SK-N-SH (cell line): ENCODE measurements around the gene BCL7C. TPM values are rescaled to one million over a fixed set of nuclear protein-coding genes. Genes with fewer than 3 reads are reported as not detected.

Experiments used
- CTCF ChIA-PET: fragments of 300-600, 350-600 bp; formaldehyde crosslinking; extraction: SDS; loops from one replicate; lab custom pipeline; 2021; lab: Yijun Ruan, JAX
- POLR2A ChIA-PET: fragments of 350-600 bp; sonication (Branson Sonifier 250); formaldehyde crosslinking; extraction: SDS; loops from one replicate; lab custom pipeline; 2020; ENCODE audit warnings: antibody characterized with exemption, inconsistent platforms; lab: Yijun Ruan, JAX
- DNase-seq: peaks from one replicate; pipeline ENCODE4 v3.0.0; 2012
- H2AFZ ChIP-seq: fragments of 200-600 bp; sonication (generic); 2 replicates; pipeline ENCODE4 v1.8.1; 2016; ENCODE audit warnings: antibody characterized with exemption, mild to moderate bottlenecking, low read depth
- H3F3A ChIP-seq: fragments of 200-600 bp; sonication (generic); replicated peaks from 2 replicates; pipeline ENCODE3; 2016; ENCODE audit warnings: antibody characterized with exemption, mild to moderate bottlenecking; ENCODE audit not compliant: insufficient read depth
- H3K27ac ChIP-seq, 2 experiments: fragments of 200-500 bp in 1 of 2; fragments of 200-600 bp in 1 of 2; sonication (Bioruptor generic) in 1 of 2; sonication (generic), shearing (Covaris generic) in 1 of 2; 2 replicates each; pipeline versions ENCODE4 v1.5.1 to v1.6.1; 2014 to 2016; ENCODE audit warnings: low read depth in 2 of 2, inconsistent platforms in 1 of 2, low read length in 1 of 2, mild to moderate bottlenecking in 1 of 2, mixed read lengths in 1 of 2
- H3K27me3 ChIP-seq: fragments of 200-600 bp; sonication (generic), shearing (Covaris generic); 2 replicates; pipeline ENCODE4 v1.6.1; 2016; ENCODE audit warnings: mixed run types; ENCODE audit not compliant: insufficient read depth
- H3K36me3 ChIP-seq, 2 experiments: fragments of 200-500 bp in 1 of 2; fragments of 200-600 bp in 1 of 2; sonication (Bioruptor generic) in 1 of 2; sonication (generic) in 1 of 2; replicated peaks in 1 of 2; 2 replicates each; pipeline versions ENCODE3 to v1.5.1; 2014 to 2016; ENCODE audit warnings: low read length in 1 of 2, mild to moderate bottlenecking in 1 of 2; ENCODE audit not compliant: insufficient read depth in 2 of 2, control insufficient read depth in 1 of 2
- H3K4me1 ChIP-seq, 2 experiments: fragments of 200-500 bp in 1 of 2; fragments of 200-600 bp in 1 of 2; sonication (Bioruptor generic) in 1 of 2; sonication (generic), shearing (Covaris generic) in 1 of 2; 2 replicates each; pipeline versions ENCODE4 v1.5.1 to v1.6.1; 2014 to 2016; ENCODE audit warnings: low read depth in 1 of 2, low read length in 1 of 2, mixed run types in 1 of 2; ENCODE audit not compliant: insufficient read depth in 2 of 2, control insufficient read depth in 1 of 2
- H3K4me2 ChIP-seq: fragments of 200-600 bp; sonication (generic), shearing (Covaris generic); 2 replicates; pipeline ENCODE4 v1.6.1; 2017; ENCODE audit warnings: mixed run types
- H3K4me3 ChIP-seq, 2 experiments: fragments of 200-500 bp in 1 of 2; fragments of 200-600 bp in 1 of 2; sonication (Bioruptor generic) in 1 of 2; sonication (generic), shearing (Covaris generic) in 1 of 2; 2 replicates each; pipeline versions ENCODE4 v1.5.1 to v1.8.1; 2014 to 2016; ENCODE audit warnings: low read depth in 2 of 2, inconsistent platforms in 1 of 2, low read length in 1 of 2, mild to moderate bottlenecking in 1 of 2, mixed read lengths in 1 of 2, moderate library complexity in 1 of 2
- H3K79me2 ChIP-seq: fragments of 200-600 bp; sonication (generic); 2 replicates; pipeline ENCODE4 v1.8.1; 2017; ENCODE audit warnings: mild to moderate bottlenecking; ENCODE audit not compliant: insufficient read depth
- H3K9ac ChIP-seq: fragments of 200-600 bp; sonication (generic); 2 replicates; pipeline ENCODE4 v1.6.1; 2017; ENCODE audit warnings: mixed run types
- H3K9me2 ChIP-seq: fragments of 200-600 bp; sonication (generic); 2 replicates; pipeline ENCODE4 v1.6.1; 2017; ENCODE audit warnings: mixed run types
- H3K9me3 ChIP-seq: fragments of 200-600 bp; sonication (generic); 2 replicates; pipeline ENCODE4 v1.6.1; 2017; ENCODE audit warnings: mixed run types, mild to moderate bottlenecking, moderate library complexity
- H4K20me1 ChIP-seq: fragments of 200-600 bp; sonication (generic); 2 replicates; pipeline ENCODE4 v1.6.1; 2017; ENCODE audit warnings: mild to moderate bottlenecking, mixed run types; ENCODE audit not compliant: insufficient read depth
- EZH2phosphoT487 ChIP-seq: fragments of 200-600 bp; sonication (generic); IDR thresholded peaks from 2 replicates; pipeline ENCODE4 v1.6.1; 2017; ENCODE audit warnings: low read depth, mixed run types, mild to moderate bottlenecking, antibody characterized with exemption, moderate library complexity, borderline replicate concordance
- FOXJ3 ChIP-seq: sonication (generic); formaldehyde crosslinking; IDR thresholded peaks from 2 replicates; pipeline ENCODE4 v1.5.1; 2020; ENCODE audit warnings: mild to moderate bottlenecking, missing genetic modification reagents
- GATA2 ChIP-seq: sonication (generic); formaldehyde crosslinking; IDR thresholded peaks from 2 replicates; pipeline ENCODE4 v1.5.0; 2020; ENCODE audit warnings: mild to moderate bottlenecking, missing genetic modification reagents
- MAX ChIP-seq: IDR thresholded peaks from 2 replicates; pipeline ENCODE4 v1.4.0; 2012; ENCODE audit warnings: low read depth
- NFIC ChIP-seq: IDR thresholded peaks from 2 replicates; pipeline ENCODE4 v1.4.0; 2012; ENCODE audit warnings: borderline replicate concordance
- POLR2AphosphoS5 ChIP-seq: IDR thresholded peaks from 2 replicates; pipeline ENCODE4 v1.6.1; 2012; ENCODE audit warnings: low read depth, low read length
- RCOR1 ChIP-seq: fragments of 150-350 bp; IDR thresholded peaks from 2 replicates; pipeline ENCODE4 v1.6.1; 2017; ENCODE audit warnings: antibody characterized with exemption, low read length
- REST ChIP-seq: IDR thresholded peaks from 2 replicates; pipeline ENCODE4 v1.6.1; 2012; ENCODE audit warnings: mild to moderate bottlenecking, low read depth, low read length, moderate library complexity
- RFX5 ChIP-seq: IDR thresholded peaks from 2 replicates; pipeline ENCODE4 v1.6.1; 2012; ENCODE audit warnings: mild to moderate bottlenecking, improper control_type of control experiment, low read length
- RXRA ChIP-seq: IDR thresholded peaks from 2 replicates; pipeline ENCODE4 v1.4.0; 2012; ENCODE audit warnings: low read depth, mild to moderate bottlenecking, borderline replicate concordance
- ZBTB33 ChIP-seq: IDR thresholded peaks from 2 replicates; pipeline ENCODE4 v1.4.0; 2012; ENCODE audit warnings: low read depth, borderline replicate concordance
- WGBS: methylation state at CpG from one replicate; pipeline ENCODE4 v1.1.6; 2017; ENCODE audit warnings: low lambda C conversion rate; 5-methylcytosine and 5-hydroxymethylcytosine counted together
- polyA plus RNA-seq, 3 experiments: library from polyadenylated mRNA; depleted of rRNA; stranded (reverse); fragments of >200 nt; gene quantifications; 2 replicates each; pipeline ENCODE4 v1.2.3, GENCODE V29; 2012
- TF ChIP-seq, protein P1 (sequence below): fragments of 150-350 bp; IDR thresholded peaks from 2 replicates; pipeline ENCODE4 v1.6.1; 2017; ENCODE audit warnings: antibody characterized with exemption, low read length, low read depth, borderline replicate concordance
- TF ChIP-seq, protein P2 (sequence below): fragments of 150-350 bp; IDR thresholded peaks from 2 replicates; pipeline ENCODE4 v1.6.1; 2016; ENCODE audit warnings: mild to moderate bottlenecking, low read depth, low read length

The BCL7C gene
- polyA plus RNA-seq, 1 of the 3 experiments (the other 2 are of a cell fraction): 56.3 TPM

DNA sequence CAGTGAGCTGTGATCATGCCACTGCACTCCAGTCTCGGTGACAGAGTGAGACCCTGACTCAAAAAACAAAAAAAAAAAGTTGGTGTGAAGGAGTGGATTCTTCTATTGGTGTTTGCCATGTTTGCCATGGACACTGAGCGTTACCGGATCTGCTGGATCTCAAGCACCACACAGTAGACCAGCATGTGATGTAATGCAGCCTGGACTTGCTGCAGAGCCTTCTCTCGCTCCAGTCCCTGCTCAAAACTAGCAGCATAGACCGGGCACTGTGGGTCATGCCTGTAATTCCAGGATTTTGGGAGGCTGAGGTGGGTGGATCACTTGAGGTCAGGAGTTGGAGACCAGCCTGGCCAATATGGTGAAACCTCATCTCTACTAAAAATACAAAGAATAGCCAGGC lies 50.4 kb downstream of the BCL7C start:
- Histone ChIP-seq H3K9me2 (no peaks in the 10 kb centered on the region), H2AFZ (no peak overlapping the region), H3K4me2 (no peak overlapping the region), H3K9ac (no peak overlapping the region), H3K9me3 (no peaks in the 10 kb centered on the region), H3F3A (peaks cover 6% of the 10 kb centered on the region), H3K79me2 (no peaks in the 10 kb centered on the region), H4K20me1 (no peaks in the 10 kb centered on the region), H3K4me3 (no peak overlapping the region), H3K27me3 (no peaks in the 10 kb centered on the region), H3K4me1 (no peaks in the 10 kb centered on the region; a peak in 1 of 4 replicates), H3K36me3 (no peaks in the 10 kb centered on the region), H3K27ac (no peak overlapping the region)
- CTCF ChIA-PET: interaction anchor here (2.2 to 6.4 kb wide), 10 partner anchors 9 to 84 kb away, joined by 9 to 74 read pairs (median 24); partner anchors contain the start of genes BCL7C and CTF1
- 71% methylated on average over 5 of the region's 5 CpGs for WGBS
- DNase-seq: no peak
- POLR2A ChIA-PET: interaction anchor here (1.4 kb wide), 1 partner anchor 59 kb away, joined by 7 read pairs; no protein-coding TSS in a partner anchor
- TF ChIP-seq ZBTB33: no peak
- TF ChIP-seq RFX5: no peak
- TF ChIP-seq, protein P1, sequence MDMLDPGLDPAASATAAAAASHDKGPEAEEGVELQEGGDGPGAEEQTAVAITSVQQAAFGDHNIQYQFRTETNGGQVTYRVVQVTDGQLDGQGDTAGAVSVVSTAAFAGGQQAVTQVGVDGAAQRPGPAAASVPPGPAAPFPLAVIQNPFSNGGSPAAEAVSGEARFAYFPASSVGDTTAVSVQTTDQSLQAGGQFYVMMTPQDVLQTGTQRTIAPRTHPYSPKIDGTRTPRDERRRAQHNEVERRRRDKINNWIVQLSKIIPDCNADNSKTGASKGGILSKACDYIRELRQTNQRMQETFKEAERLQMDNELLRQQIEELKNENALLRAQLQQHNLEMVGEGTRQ: no peak
- no peak for TF ChIP-seq REST
- TF ChIP-seq MAX: no peak
- TF ChIP-seq, protein P2, sequence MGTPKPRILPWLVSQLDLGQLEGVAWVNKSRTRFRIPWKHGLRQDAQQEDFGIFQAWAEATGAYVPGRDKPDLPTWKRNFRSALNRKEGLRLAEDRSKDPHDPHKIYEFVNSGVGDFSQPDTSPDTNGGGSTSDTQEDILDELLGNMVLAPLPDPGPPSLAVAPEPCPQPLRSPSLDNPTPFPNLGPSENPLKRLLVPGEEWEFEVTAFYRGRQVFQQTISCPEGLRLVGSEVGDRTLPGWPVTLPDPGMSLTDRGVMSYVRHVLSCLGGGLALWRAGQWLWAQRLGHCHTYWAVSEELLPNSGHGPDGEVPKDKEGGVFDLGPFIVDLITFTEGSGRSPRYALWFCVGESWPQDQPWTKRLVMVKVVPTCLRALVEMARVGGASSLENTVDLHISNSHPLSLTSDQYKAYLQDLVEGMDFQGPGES: no peak
- TF ChIP-seq POLR2AphosphoS5: no peak
- no peak for TF ChIP-seq RXRA
- TF ChIP-seq FOXJ3: no peak
- TF ChIP-seq GATA2: no peak
- TF ChIP-seq EZH2phosphoT487: no peak
- no peak for TF ChIP-seq RCOR1
- no peak for TF ChIP-seq NFIC
